H1 (cell line): ENCODE measurements around the gene CYP1A1. TPM values are rescaled to one million over a fixed set of nuclear protein-coding genes. Genes with fewer than 3 reads are reported as not detected.

ENCODE experiments used
- CTCF ChIA-PET: fragments of 300-600 bp; sonication (Branson Sonifier 250); formaldehyde crosslinking; loops from one replicate; lab custom pipeline; 2021; ENCODE audit not compliant: partially characterized antibody; lab: Charles Lee
- POLR2A ChIA-PET: fragments of 300-600 bp; sonication (Branson Sonifier 250); formaldehyde crosslinking; loops from one replicate; lab custom pipeline; 2021; ENCODE audit warnings: inconsistent platforms; ENCODE audit not compliant: partially characterized antibody; lab: Charles Lee
- DNase-seq, 2 experiments: peaks; one replicate each; pipeline versions ENCODE4 v3.0.0 to v3.0.0-alpha.2; 2010 to 2022; ENCODE audit warnings: low spot score in 2 of 2, low read depth in 1 of 2, mixed read lengths in 1 of 2
- FAIRE-seq: peaks from 2 replicates; lab custom pipeline; 2011; peaks lifted over from hg19 to GRCh38; lab: Jason Lieb, UNC
- H2AFZ ChIP-seq: 2 replicates; pipeline ENCODE4 v1.8.1; 2012; ENCODE audit warnings: low read length, inconsistent platforms
- H2AK5ac ChIP-seq: 2 replicates; pipeline ENCODE4 v1.6.1; 2013; ENCODE audit warnings: low read depth, low read length
- H2BK120ac ChIP-seq: replicated peaks from 2 replicates; pipeline ENCODE3; 2013; ENCODE audit warnings: low read depth, low read length, inconsistent platforms
- H2BK12ac ChIP-seq: 2 replicates; pipeline ENCODE4 v1.6.1; 2013; ENCODE audit warnings: low read depth, low read length
- H2BK15ac ChIP-seq: 2 replicates; pipeline ENCODE4 v1.6.1; 2013; ENCODE audit warnings: low read length
- H2BK20ac ChIP-seq: 2 replicates; pipeline ENCODE4 v1.6.1; 2013; ENCODE audit warnings: low read length
- H2BK5ac ChIP-seq: 2 replicates; pipeline ENCODE4 v1.6.1; 2013; ENCODE audit warnings: low read depth, low read length
- H3K14ac ChIP-seq: 2 replicates; pipeline ENCODE4 v1.6.1; 2013; ENCODE audit warnings: inconsistent platforms; ENCODE audit not compliant: insufficient read length
- H3K18ac ChIP-seq: 2 replicates; pipeline ENCODE4 v1.6.1; 2013; ENCODE audit warnings: low read length; ENCODE audit errors: extremely low read depth
- H3K23ac ChIP-seq: 2 replicates; pipeline ENCODE4 v1.6.1; 2013; ENCODE audit warnings: inconsistent platforms; ENCODE audit not compliant: insufficient read length
- H3K23me2 ChIP-seq: 2 replicates; pipeline ENCODE4 v1.6.1; 2013; ENCODE audit warnings: low read depth, low read length
- H3K27ac ChIP-seq: 2 replicates; pipeline ENCODE4 v1.6.1; 2011; ENCODE audit warnings: low read depth, low read length, inconsistent platforms
- H3K27me3 ChIP-seq, 4 experiments: replicated peaks in 1 of 4; 1 replicate in 1 of 4; 2 replicates in 3 of 4; pipeline versions ENCODE4 v1.6.1 to v1.8.1; 2011 to 2013; ENCODE audit warnings: low read length in 3 of 4, mild to moderate bottlenecking in 3 of 4, inconsistent platforms in 2 of 4, mixed read lengths in 2 of 4, moderate library complexity in 1 of 4; ENCODE audit not compliant: control insufficient read depth in 3 of 4, insufficient read depth in 3 of 4; ENCODE audit errors: extremely low read depth in 1 of 4
- H3K36me3 ChIP-seq, 4 experiments: 2 replicates each; pipeline versions ENCODE4 v1.6.1 to v1.8.1; 2011 to 2013; ENCODE audit warnings: mild to moderate bottlenecking in 4 of 4, low read length in 3 of 4, moderate library complexity in 2 of 4, control low read depth in 1 of 4, inconsistent platforms in 1 of 4; ENCODE audit not compliant: insufficient read depth in 4 of 4, control insufficient read depth in 2 of 4
- H3K4ac ChIP-seq: replicated peaks from 2 replicates; pipeline ENCODE3; 2013; ENCODE audit warnings: low read length, low read depth, mixed read lengths, inconsistent platforms; ENCODE audit not compliant: insufficient read length
- H3K4me1 ChIP-seq, 4 experiments: replicated peaks in 1 of 4; 1 replicate in 1 of 4; 2 replicates in 3 of 4; pipeline versions ENCODE4 v1.6.1 to v1.8.1; 2011 to 2013; ENCODE audit warnings: low read length in 3 of 4, inconsistent platforms in 2 of 4, mixed read lengths in 1 of 4; ENCODE audit not compliant: insufficient read depth in 4 of 4, control insufficient read depth in 3 of 4
- H3K4me2 ChIP-seq, 2 experiments: 2 replicates each; pipeline versions ENCODE4 v1.6.1 to v1.8.1; 2011 to 2013; ENCODE audit warnings: low read depth in 2 of 2, low read length in 2 of 2, control low read depth in 1 of 2, inconsistent platforms in 1 of 2, mild to moderate bottlenecking in 1 of 2; ENCODE audit not compliant: insufficient read depth in 1 of 2
- H3K4me3 ChIP-seq, 4 experiments: fragments of 200-600, 300-600 bp in 1 of 4; sonication (generic), shearing (Covaris generic), sonication (Bioruptor Twin) in 1 of 4; 2 replicates each; pipeline versions ENCODE4 v1.5.1 to v1.8.1; 2011 to 2016; ENCODE audit warnings: low read length in 4 of 4, low read depth in 3 of 4, control low read depth in 2 of 4, inconsistent platforms in 2 of 4, mild to moderate bottlenecking in 2 of 4, mixed read lengths in 1 of 4, moderate library complexity in 1 of 4; ENCODE audit not compliant: insufficient read depth in 2 of 4; ENCODE audit errors: extremely low read depth in 1 of 4
- H3K56ac ChIP-seq: replicated peaks from 2 replicates; pipeline ENCODE3; 2013; ENCODE audit warnings: low read depth, mild to moderate bottlenecking, mixed read lengths, low read length, inconsistent platforms; ENCODE audit not compliant: insufficient read length
- H3K79me1 ChIP-seq: 2 replicates; pipeline ENCODE4 v1.6.1; 2013; ENCODE audit warnings: low read depth, low read length, control low read depth
- H3K79me2 ChIP-seq, 2 experiments: 2 replicates each; pipeline versions ENCODE4 v1.6.1 to v1.8.1; 2012 to 2013; ENCODE audit warnings: low read length in 2 of 2, mild to moderate bottlenecking in 2 of 2, inconsistent platforms in 1 of 2; ENCODE audit not compliant: insufficient read depth in 2 of 2, control insufficient read depth in 1 of 2
- H3K9ac ChIP-seq, 4 experiments: replicated peaks in 1 of 4; 1 replicate in 1 of 4; 2 replicates in 3 of 4; pipeline versions ENCODE4 v1.6.1 to v1.8.1; 2011 to 2013; ENCODE audit warnings: low read depth in 3 of 4, low read length in 3 of 4, control low read depth in 2 of 4, mild to moderate bottlenecking in 2 of 4, moderate library complexity in 2 of 4, inconsistent platforms in 1 of 4; ENCODE audit errors: extremely low read depth in 1 of 4
- H3K9me3 ChIP-seq, 2 experiments: 2 replicates each; pipeline versions ENCODE4 v1.6.1 to v1.8.1; 2012 to 2013; ENCODE audit warnings: mild to moderate bottlenecking in 2 of 2, moderate library complexity in 2 of 2, control low read depth in 1 of 2, inconsistent platforms in 1 of 2, low read depth in 1 of 2, low read length in 1 of 2, mixed read lengths in 1 of 2; ENCODE audit not compliant: insufficient read depth in 2 of 2
- H4K20me1 ChIP-seq, 2 experiments: replicated peaks in 1 of 2; 2 replicates each; pipeline versions ENCODE3 to v1.8.1; 2011 to 2013; ENCODE audit warnings: inconsistent platforms in 2 of 2, low read length in 2 of 2, mild to moderate bottlenecking in 1 of 2; ENCODE audit not compliant: insufficient read depth in 2 of 2, control insufficient read depth in 1 of 2
- H4K5ac ChIP-seq: 2 replicates; pipeline ENCODE4 v1.6.1; 2013; ENCODE audit warnings: low read length, low read depth, mixed read lengths, inconsistent platforms; ENCODE audit not compliant: insufficient read length
- H4K8ac ChIP-seq: 2 replicates; pipeline ENCODE4 v1.8.0; 2013; ENCODE audit warnings: mild to moderate bottlenecking, moderate library complexity, low read length, inconsistent platforms; ENCODE audit not compliant: insufficient read depth; ENCODE audit errors: extremely low read depth
- H4K91ac ChIP-seq: replicated peaks from 2 replicates; pipeline ENCODE3; 2013; ENCODE audit warnings: low read length, mixed read lengths, inconsistent platforms; ENCODE audit not compliant: insufficient read length
- CHD2 ChIP-seq: IDR thresholded peaks from 2 replicates; pipeline ENCODE4 v1.6.1; 2012; ENCODE audit warnings: low read length, improper control_type of control experiment
- E2F6 ChIP-seq: IDR thresholded peaks from 2 replicates; pipeline ENCODE4 v1.6.1; 2012; ENCODE audit warnings: inconsistent platforms
- EGR1 ChIP-seq: IDR thresholded peaks from 2 replicates; pipeline ENCODE4 v1.6.1; 2011; ENCODE audit warnings: low read depth, low read length, borderline replicate concordance
- EP300 ChIP-seq, 2 experiments: IDR thresholded peaks; 1 replicate in 1 of 2; 2 replicates in 1 of 2; pipeline ENCODE4 v1.6.1; 2011 to 2012; ENCODE audit warnings: low read depth in 2 of 2, low read length in 2 of 2, mild to moderate bottlenecking in 2 of 2, borderline replicate concordance in 1 of 2, inconsistent platforms in 1 of 2, moderate library complexity in 1 of 2
- PHF8 ChIP-seq: fragments of 200-600 bp; sonication (generic); conservative IDR thresholded peaks from 2 replicates; pipeline ENCODE4 v1.7.1; 2012; ENCODE audit warnings: low read depth, mild to moderate bottlenecking, inconsistent platforms, low read length, moderate library complexity
- RXRA ChIP-seq: IDR thresholded peaks from 2 replicates; pipeline ENCODE4 v1.6.1; 2011; ENCODE audit warnings: low read depth, mild to moderate bottlenecking, low read length, moderate library complexity; ENCODE audit not compliant: insufficient read depth
- SUZ12 ChIP-seq: fragments of 200-600 bp; sonication (generic); IDR thresholded peaks from 2 replicates; pipeline ENCODE4 v1.6.1; 2012; ENCODE audit warnings: mild to moderate bottlenecking, inconsistent platforms, low read length, moderate library complexity, mixed read lengths
- TBP ChIP-seq: IDR thresholded peaks from 2 replicates; pipeline ENCODE4 v1.6.1; 2011; ENCODE audit warnings: low read depth, low read length, improper control_type of control experiment
- TEAD4 ChIP-seq: IDR thresholded peaks from 2 replicates; pipeline ENCODE4 v1.6.1; 2012; ENCODE audit warnings: low read depth, low read length, inconsistent platforms, mixed read lengths
- WGBS, 2 experiments: shearing (Covaris generic) in 1 of 2; methylation state at CpG; one replicate each; pipeline versions ENCODE4 v1.1.6 to v1.1.7; 2013 to 2015; ENCODE audit warnings: low lambda C conversion rate in 2 of 2, mixed read lengths in 2 of 2, inconsistent platforms in 1 of 2, low coverage in 1 of 2, missing lambda C conversion rate in 1 of 2; ENCODE audit not compliant: insufficient replicate concordance in 2 of 2, insufficient coverage in 1 of 2, insufficient read length in 1 of 2; ENCODE audit errors: extremely low coverage in 1 of 2, missing lambda C conversion rate in 1 of 2; 5-methylcytosine and 5-hydroxymethylcytosine counted together
- polyA plus RNA-seq, 7 experiments: library from polyadenylated mRNA; depleted of rRNA in 3 of 7; stranded (reverse) in 5 of 7; unstranded in 2 of 7; fragments of >200 nt in 5 of 7; fragments of 200-250 nt in 2 of 7; gene quantifications; 1 replicate in 5 of 7; 2 replicates in 1 of 7; 4 replicates in 1 of 7; pipeline versions ENCODE4 v1.2.1 to v1.2.3, GENCODE V29; 2011 to 2013; ENCODE audit warnings: missing spikeins in 2 of 7, mixed read lengths in 2 of 7
- total RNA-seq: library from RNA; stranded (reverse); fragmentation: NEBNext Ultra II Directional; extraction: Animal tissue kit (Norgen Biotek cat#: 25700); gene quantifications from 2 replicates; pipeline ENCODE4 v1.2.1, GENCODE V29; 2021
- TF ChIP-seq, protein P1 (sequence below): IDR thresholded peaks from 2 replicates; pipeline ENCODE4 v1.6.1; 2012; ENCODE audit warnings: inconsistent platforms

The CYP1A1 gene
- total and polyA plus RNA-seq, 2 of the 8 experiments (the other 6 are each of a cell fraction or from before 2014, with no cell fraction given), result 0.32 to 0.35 TPM

DNA sequence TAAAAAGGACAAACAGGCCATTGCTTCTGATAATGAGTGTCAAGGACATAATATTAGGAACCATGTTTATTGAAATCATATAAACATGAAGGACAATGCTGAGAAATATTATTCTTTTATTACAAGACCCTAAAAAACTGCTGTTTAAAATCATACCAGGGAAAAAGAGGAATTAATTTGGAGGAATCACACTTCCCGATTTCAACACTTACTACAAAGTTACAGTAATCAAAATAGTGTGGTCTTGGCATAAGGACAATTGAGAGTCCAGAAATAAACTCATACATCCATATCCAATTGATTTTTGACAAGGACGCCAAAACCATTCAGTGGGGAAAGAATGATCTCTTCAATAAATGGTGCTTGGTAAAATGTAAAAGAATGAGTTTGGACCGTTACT lies 13.0 kb downstream of the CYP1A1 start:
- H2BK20ac ChIP-seq, result no peak overlapping the region
- H3K23me2 ChIP-seq, result no peaks in the 10 kb centered on the region; the same call in 1 of the 2 replicates
- H2AFZ ChIP-seq, result no peak overlapping the region
- H2BK12ac ChIP-seq, result no peak overlapping the region
- no peaks in the 10 kb centered on the region for H3K79me2 ChIP-seq
- POLR2A ChIA-PET, result interaction anchor here (1.0 kb wide), 1 partner anchor 9 kb away, joined by 3 read pairs; no protein-coding TSS in a partner anchor
- 0 out of 4 replicates have a peak, but pooled peaks cover 0 to 2% of the 10 kb centered on the region in 2 experiments for H3K9me3 ChIP-seq
- H3K9ac ChIP-seq, result no peak overlapping the region
- H4K8ac ChIP-seq, result no peak overlapping the region
- H4K5ac ChIP-seq, result no peak overlapping the region
- H3K4ac ChIP-seq, result no peak overlapping the region
- H3K4me1 ChIP-seq, result no peaks in the 10 kb centered on the region
- H3K27me3 ChIP-seq, result peaks cover 0 to 7% (median 3%) of the 10 kb centered on the region in 4 experiments; a peak in 3 of 7 replicates
- TF ChIP-seq TEAD4, result no peak
- TF ChIP-seq RXRA, result no peak
- no peak for TF ChIP-seq EGR1
- no peak for TF ChIP-seq E2F6
- TF ChIP-seq, protein P1, sequence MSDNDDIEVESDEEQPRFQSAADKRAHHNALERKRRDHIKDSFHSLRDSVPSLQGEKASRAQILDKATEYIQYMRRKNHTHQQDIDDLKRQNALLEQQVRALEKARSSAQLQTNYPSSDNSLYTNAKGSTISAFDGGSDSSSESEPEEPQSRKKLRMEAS, result no peak
- TF ChIP-seq EP300 (IDR thresholded peaks at IDR 0.05; ENCODE audit: borderline replicate concordance in 1 of 2, low read depth in 2 of 2, low read length in 2 of 2), result no peak
- no peak for TF ChIP-seq SUZ12
- TF ChIP-seq PHF8, result no peak
- no peak for TF ChIP-seq TBP
- TF ChIP-seq CHD2, result no peak
- no peak overlapping the region for H3K56ac ChIP-seq
- no peak overlapping the region for H2BK15ac ChIP-seq
- no peak overlapping the region for H3K27ac ChIP-seq
- WGBS, 2 experiments, result 80% methylated on average over 3 of the region's 3 CpGs; no CpG with 5 or more reads in 1 of the 2 experiments
- no peak overlapping the region for H3K18ac ChIP-seq
- no peak overlapping the region for H2AK5ac ChIP-seq
- no peak overlapping the region for H2BK120ac ChIP-seq
- H3K14ac ChIP-seq, result no peak overlapping the region
- DNase-seq (no peak), FAIRE-seq (no peak)
- no peaks in the 10 kb centered on the region for H4K20me1 ChIP-seq
- CTCF ChIA-PET, result interaction anchor here (0.9 kb wide), 1 partner anchor 21 kb away, joined by 4 read pairs; no protein-coding TSS in a partner anchor
- H3K4me3 ChIP-seq, result no peak overlapping the region
- no peaks in the 10 kb centered on the region for H3K79me1 ChIP-seq
- H3K23ac ChIP-seq, result no peak overlapping the region
- H4K91ac ChIP-seq, result no peak overlapping the region
- no peak overlapping the region for H3K4me2 ChIP-seq
- no peak overlapping the region for H2BK5ac ChIP-seq
- H3K36me3 ChIP-seq, result no peaks in the 10 kb centered on the region
